Measurements from ENCODE around the gene ORAI3. TPM values are rescaled to one million over a fixed set of nuclear protein-coding genes. Genes with fewer than 3 reads are reported as not detected.
A peak's percentile ranks its signal among the peaks of the same experiment; 100 is the strongest.

Gene ORAI3
- total and polyA plus RNA-seq, 2 of the 13 experiments (the other 11 are each of a cell fraction or from before 2014, with no cell fraction given), result 11.4 to 32.0 TPM

- TF ChIP-seq KAT7 (CRISPR knock-in tag; IDR thresholded peaks at IDR 0.05; ENCODE audit: borderline replicate concordance) (peak; percentile 66), HES4 (CRISPR knock-in tag; IDR thresholded peaks at IDR 0.05; ENCODE audit: borderline replicate concordance) (0 out of 2 replicates have a peak, but pooled peaks have one; percentile 40), HOXA9 (CRISPR knock-in tag; IDR thresholded peaks at IDR 0.05; ENCODE audit: borderline replicate concordance) (peak; percentile 61; the same call in 1 of the 2 replicates), ZNF510 (CRISPR knock-in tag; IDR thresholded peaks at IDR 0.05; ENCODE audit: low read depth) (no peak), ZNF549 (CRISPR knock-in tag; IDR thresholded peaks at IDR 0.05) (peak; percentile 20; the same call in 1 of the 2 replicates), TGIF2 (CRISPR knock-in tag; IDR thresholded peaks at IDR 0.05) (no peak), MBNL3 (CRISPR knock-in tag; conservative IDR thresholded peaks at IDR 0.05) (0 out of 2 replicates have a peak, but pooled peaks have one; percentile 58), SOX5 (CRISPR knock-in tag; IDR thresholded peaks at IDR 0.05; ENCODE audit: borderline replicate concordance) (no peak), EZH2 (conservative IDR thresholded peaks at IDR 0.05; ENCODE audit: low read depth, low read length) (no peak), PAX8 (CRISPR knock-in tag; IDR thresholded peaks at IDR 0.05; ENCODE audit: borderline replicate concordance) (no peak), ZNF180 (CRISPR knock-in tag; IDR thresholded peaks at IDR 0.05; ENCODE audit: borderline replicate concordance, low read depth) (no peak), ZNF446 (CRISPR knock-in tag; IDR thresholded peaks at IDR 0.05) (peak; percentile 88; the same call in 1 of the 2 replicates), ZNF547 (CRISPR knock-in tag; IDR thresholded peaks at IDR 0.05) (no peak), ZFP36L2 (CRISPR knock-in tag; IDR thresholded peaks at IDR 0.05) (no peak), ZBTB4 (CRISPR knock-in tag; IDR thresholded peaks at IDR 0.05; ENCODE audit: borderline replicate concordance) (no peak), ZNF362 (CRISPR knock-in tag; IDR thresholded peaks at IDR 0.05; ENCODE audit: borderline replicate concordance) (no peak), ZNF335 (CRISPR knock-in tag; IDR thresholded peaks at IDR 0.05) (no peak; the same call in 1 of the 2 replicates), ZNF224 (CRISPR knock-in tag; IDR thresholded peaks at IDR 0.05) (peak; percentile 68; the same call in 1 of the 2 replicates), ATF7-NPFF (CRISPR knock-in tag; IDR thresholded peaks at IDR 0.05; ENCODE audit: low read depth) (peak; percentile 61; the same call in 1 of the 2 replicates), DZIP1 (CRISPR knock-in tag; IDR thresholded peaks at IDR 0.05) (no peak), HOXA7 (CRISPR knock-in tag; IDR thresholded peaks at IDR 0.05) (no peak)
Measured at GRCh38 chr16:30956601-30957455, 8.0 kb downstream of the ORAI3 start (continued).
